ENCODE measurements around the gene TLE3. TPM values are rescaled to one million over a fixed set of nuclear protein-coding genes. Genes with fewer than 3 reads are reported as not detected.

TLE3 gene
- polyA plus RNA-seq, 1 experiment, result 3.7 TPM

DNA sequence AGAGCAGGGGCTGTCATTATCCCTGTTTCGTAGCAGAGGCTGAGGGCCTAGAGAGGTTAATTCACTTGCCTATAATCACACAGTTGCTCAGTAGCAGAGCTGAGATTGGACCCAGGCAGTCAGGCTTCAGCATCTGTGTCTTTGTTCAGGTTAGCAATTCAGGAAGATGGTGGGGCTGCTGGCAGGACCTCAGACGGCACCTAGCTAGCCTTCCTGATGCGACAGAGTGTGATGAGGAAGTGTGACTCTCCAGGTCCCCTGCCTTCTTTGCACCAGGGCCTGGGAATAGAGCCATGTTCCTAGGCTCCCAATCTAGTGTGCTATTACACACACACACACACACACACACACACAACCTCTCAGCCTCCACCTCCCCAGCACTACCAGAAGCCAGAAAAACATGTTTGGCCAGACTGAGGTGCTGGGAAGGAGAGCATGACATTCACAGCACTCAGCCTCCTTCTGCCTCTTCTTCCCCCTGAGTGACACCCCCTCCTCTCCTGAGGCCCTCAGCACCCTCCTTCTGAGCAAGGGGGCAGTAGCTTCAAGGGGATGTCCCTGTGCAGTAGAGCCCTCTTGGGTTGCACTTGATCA is 88.9 kb downstream of the TLE3 start:
- H3K36me3 ChIP-seq (ENCODE audit: control insufficient read depth, insufficient read depth, low read length), result no peaks in the 10 kb centered on the region
- CTCF ChIA-PET, result interaction anchor here (2.6 kb wide), 1 partner anchor 9 kb away, joined by 6 read pairs; no protein-coding TSS in a partner anchor
- no peak for DNase-seq (ENCODE audit: low read depth)
- TF ChIP-seq, protein P1, sequence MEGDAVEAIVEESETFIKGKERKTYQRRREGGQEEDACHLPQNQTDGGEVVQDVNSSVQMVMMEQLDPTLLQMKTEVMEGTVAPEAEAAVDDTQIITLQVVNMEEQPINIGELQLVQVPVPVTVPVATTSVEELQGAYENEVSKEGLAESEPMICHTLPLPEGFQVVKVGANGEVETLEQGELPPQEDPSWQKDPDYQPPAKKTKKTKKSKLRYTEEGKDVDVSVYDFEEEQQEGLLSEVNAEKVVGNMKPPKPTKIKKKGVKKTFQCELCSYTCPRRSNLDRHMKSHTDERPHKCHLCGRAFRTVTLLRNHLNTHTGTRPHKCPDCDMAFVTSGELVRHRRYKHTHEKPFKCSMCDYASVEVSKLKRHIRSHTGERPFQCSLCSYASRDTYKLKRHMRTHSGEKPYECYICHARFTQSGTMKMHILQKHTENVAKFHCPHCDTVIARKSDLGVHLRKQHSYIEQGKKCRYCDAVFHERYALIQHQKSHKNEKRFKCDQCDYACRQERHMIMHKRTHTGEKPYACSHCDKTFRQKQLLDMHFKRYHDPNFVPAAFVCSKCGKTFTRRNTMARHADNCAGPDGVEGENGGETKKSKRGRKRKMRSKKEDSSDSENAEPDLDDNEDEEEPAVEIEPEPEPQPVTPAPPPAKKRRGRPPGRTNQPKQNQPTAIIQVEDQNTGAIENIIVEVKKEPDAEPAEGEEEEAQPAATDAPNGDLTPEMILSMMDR (IDR thresholded peaks at IDR 0.05; ENCODE audit: insufficient read depth, low read depth, low read length), result no peak
- POLR2A ChIA-PET, result no interaction called here
- H3K4me3 ChIP-seq (ENCODE audit: low read depth, low read length), result no peak overlapping the region
- H3K27me3 ChIP-seq (ENCODE audit: control insufficient read depth, insufficient read depth, low read length), result peaks cover 15% of the 10 kb centered on the region

DNA sequence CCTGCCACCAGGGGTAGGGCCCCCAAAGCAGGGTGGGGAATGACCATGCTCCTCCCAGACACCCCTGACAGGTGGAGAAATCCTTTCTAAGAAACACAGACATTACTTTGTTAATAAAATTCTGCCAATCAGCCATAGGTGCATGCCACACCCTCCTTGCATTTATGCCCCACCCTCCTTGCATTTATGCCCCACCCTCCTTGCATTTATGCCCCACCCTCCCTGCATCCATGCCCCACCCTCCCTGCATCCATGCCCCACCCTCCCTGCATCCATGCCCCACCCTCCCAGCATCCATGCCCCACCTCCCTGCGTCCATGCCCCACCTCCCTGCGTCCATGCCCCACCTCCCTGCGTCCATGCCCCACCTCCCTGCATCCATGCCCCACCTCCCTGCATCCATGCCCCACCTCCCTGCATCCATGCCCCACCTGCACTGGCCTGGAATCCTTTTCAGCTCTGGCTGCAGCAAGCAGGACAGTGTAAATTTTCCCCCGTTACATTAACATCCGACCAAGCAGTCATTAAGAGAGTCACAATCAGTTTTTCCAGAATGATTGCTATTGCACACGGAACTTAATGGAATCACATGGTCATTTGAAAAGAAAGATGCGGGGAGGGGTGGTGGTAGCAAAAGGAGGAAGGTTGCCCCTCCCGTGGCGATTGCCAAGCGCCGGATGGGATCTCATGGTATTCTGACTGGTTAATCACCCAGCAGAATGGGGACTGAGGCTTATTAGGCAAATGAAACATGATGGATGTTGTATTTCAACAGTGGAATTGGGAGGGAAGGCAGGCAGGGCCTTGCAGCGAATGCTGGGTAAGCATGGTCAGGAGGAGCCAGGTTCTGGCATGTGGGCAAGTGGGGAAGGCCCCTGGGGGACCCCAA is 91.2 kb downstream of the TLE3 start:
- Histone ChIP-seq H3K4me3 (ENCODE audit: low read depth, low read length) (no peak overlapping the region), H3K36me3 (ENCODE audit: control insufficient read depth, insufficient read depth, low read length) (no peaks in the 10 kb centered on the region), H3K27me3 (ENCODE audit: control insufficient read depth, insufficient read depth, low read length) (peaks cover 10% of the 10 kb centered on the region)
- ChIA-PET CTCF (interaction anchor here (2.6 kb wide), 1 partner anchor 12 kb away, joined by 6 read pairs; no protein-coding TSS in a partner anchor), POLR2A (no interaction called here)
- TF ChIP-seq, protein P1 (IDR thresholded peaks at IDR 0.05; ENCODE audit: insufficient read depth, low read depth, low read length), result no peak
- DNase-seq (ENCODE audit: low read depth), result no peak

DNA sequence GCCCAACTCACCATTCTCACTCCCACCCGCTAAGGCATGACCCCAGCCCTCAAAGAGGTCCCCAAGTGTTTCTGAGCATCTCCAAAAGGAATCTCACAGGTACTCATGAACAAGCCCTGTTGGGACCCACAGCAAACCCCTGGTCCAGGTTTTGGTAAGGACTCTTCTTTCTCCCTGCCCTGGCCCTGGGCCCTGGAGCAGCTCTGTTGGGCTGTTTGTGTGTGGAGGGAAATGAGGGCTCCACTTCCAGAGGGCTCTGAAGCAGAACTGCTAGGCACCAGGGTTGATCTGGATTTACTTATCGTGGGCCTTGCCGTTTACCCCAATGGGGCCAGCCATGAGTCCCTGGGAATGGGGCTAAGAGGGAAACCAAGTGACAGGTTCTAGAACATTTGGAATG is 92.9 kb downstream of the TLE3 start:
- DNase-seq (ENCODE audit: low read depth), result no peak
- ChIA-PET CTCF (no interaction called here), POLR2A (no interaction called here)
- Histone ChIP-seq H3K27me3 (ENCODE audit: control insufficient read depth, insufficient read depth, low read length) (peaks cover 10% of the 10 kb centered on the region), H3K36me3 (ENCODE audit: control insufficient read depth, insufficient read depth, low read length) (no peaks in the 10 kb centered on the region), H3K4me3 (ENCODE audit: low read depth, low read length) (no peak overlapping the region)
- TF ChIP-seq, protein P1 (IDR thresholded peaks at IDR 0.05; ENCODE audit: insufficient read depth, low read depth, low read length), result no peak

DNA sequence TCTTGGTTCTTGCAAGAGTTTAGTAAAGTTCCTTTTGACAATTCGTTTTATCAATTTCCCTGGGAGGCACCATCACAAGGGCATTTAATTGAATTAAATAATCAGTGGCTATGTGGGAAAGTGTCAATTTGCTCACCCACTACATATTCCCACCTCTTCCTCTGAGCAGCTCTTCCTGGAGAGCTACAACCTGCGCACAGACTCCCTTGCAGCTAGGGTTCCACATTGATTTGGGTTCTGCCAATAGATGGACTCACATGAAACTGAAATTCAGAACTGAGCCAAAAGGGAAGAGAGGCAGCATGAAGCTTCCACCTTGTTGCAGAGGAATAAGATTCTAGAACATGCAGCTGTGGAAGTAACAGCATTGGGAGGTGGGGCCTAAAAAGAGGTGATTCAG is 94.8 kb downstream of the TLE3 start:
- ChIA-PET CTCF (no interaction called here), POLR2A (no interaction called here)
- no peak for DNase-seq (ENCODE audit: low read depth)
- Histone ChIP-seq H3K36me3 (ENCODE audit: control insufficient read depth, insufficient read depth, low read length) (no peaks in the 10 kb centered on the region), H3K4me3 (ENCODE audit: low read depth, low read length) (no peak overlapping the region), H3K27me3 (ENCODE audit: control insufficient read depth, insufficient read depth, low read length) (peaks cover 5% of the 10 kb centered on the region)
- TF ChIP-seq, protein P1 (IDR thresholded peaks at IDR 0.05; ENCODE audit: insufficient read depth, low read depth, low read length), result no peak

DNA sequence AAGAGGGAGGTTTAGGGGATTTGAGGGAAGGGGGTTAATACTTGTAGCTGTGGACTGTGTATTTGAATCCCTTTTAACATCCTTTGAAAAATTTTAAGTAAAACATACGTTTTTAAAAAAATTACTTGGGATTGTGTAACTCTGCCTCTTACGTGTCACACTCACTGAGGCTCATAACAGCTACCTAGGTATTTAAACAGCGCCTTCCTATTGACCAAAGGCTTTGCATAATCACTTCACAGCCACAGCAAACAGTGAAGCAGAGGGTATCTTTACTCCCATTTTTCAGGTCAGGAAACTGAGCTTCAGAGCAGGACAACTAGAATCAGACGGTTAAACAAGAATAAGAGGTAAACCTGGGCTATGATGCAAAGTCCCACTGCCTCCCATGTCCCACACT is 95.9 kb downstream of the TLE3 start:
- POLR2A ChIA-PET, result interaction anchor here (0.5 kb wide), 1 partner anchor 407 kb away, joined by 4 read pairs; no protein-coding TSS in a partner anchor
- H3K27me3 ChIP-seq (ENCODE audit: control insufficient read depth, insufficient read depth, low read length), result peaks cover 1% of the 10 kb centered on the region
- H3K4me3 ChIP-seq (ENCODE audit: low read depth, low read length), result no peak overlapping the region
- H3K36me3 ChIP-seq (ENCODE audit: control insufficient read depth, insufficient read depth, low read length), result no peaks in the 10 kb centered on the region
- TF ChIP-seq, protein P1 (IDR thresholded peaks at IDR 0.05; ENCODE audit: insufficient read depth, low read depth, low read length), result no peak
- no peak for DNase-seq (ENCODE audit: low read depth)
- CTCF ChIA-PET, result no interaction called here

Data from BJ (cell line).